Cardiac muscle cell (in vitro differentiated cells and primary cell): ENCODE measurements around the gene SLC5A5. TPM values are rescaled to one million over a fixed set of nuclear protein-coding genes. Genes with fewer than 3 reads are reported as not detected.
A peak's percentile ranks its signal among the peaks of the same experiment; 100 is the strongest.

Experiments used
- DNase-seq, 2 donors: peaks; one replicate each; pipeline versions ENCODE4 v3.0.0 to v3.0.0-alpha.2; 2010 to 2017; ENCODE audit warnings: low read depth in 1 of 2, low spot score in 1 of 2
- H3K27ac ChIP-seq: fragments of 200-600 bp; sonication (generic); 2 replicates; pipeline ENCODE4 v1.5.1; 2016
- H3K27me3 ChIP-seq: fragments of 200-600 bp; sonication (generic); 2 replicates; pipeline ENCODE4 v1.6.0; 2016; ENCODE audit warnings: control low read depth
- H3K36me3 ChIP-seq: fragments of 200-600 bp; sonication (generic); 2 replicates; pipeline ENCODE4 v1.5.1; 2016; ENCODE audit warnings: control low read depth
- H3K4me1 ChIP-seq: fragments of 200-600 bp; sonication (generic); 2 replicates; pipeline ENCODE4 v1.8.1; 2017; ENCODE audit warnings: low read depth, mild to moderate bottlenecking, mixed run types
- H3K4me3 ChIP-seq: fragments of 200-600 bp; sonication (generic); 2 replicates; pipeline ENCODE4 v1.5.1; 2016; ENCODE audit warnings: mild to moderate bottlenecking
- H3K9me3 ChIP-seq: fragments of 200-600 bp; sonication (generic); 2 replicates; pipeline ENCODE4 v1.5.1; 2017; ENCODE audit warnings: low read depth, mild to moderate bottlenecking, control low read depth
- CTCF ChIP-seq: IDR thresholded peaks from 2 replicates; pipeline ENCODE4 v1.5.1; 2012; ENCODE audit warnings: low read depth, mild to moderate bottlenecking, low read length
- polyA plus RNA-seq: library from polyadenylated mRNA; unstranded; fragments of >200 nt; fragmentation: Nextera tagmentation; extraction: Ambion mirVana; gene quantifications from 2 replicates; pipeline ENCODE4 v1.2.1, GENCODE V29; 2016
- total RNA-seq: library from RNA; depleted of rRNA; stranded (reverse); fragments of >200 nt; gene quantifications from 2 replicates; pipeline ENCODE4 v1.2.3, GENCODE V29; 2016

SLC5A5 gene
- total RNA-seq (0.04 and 0.21 TPM in 2 replicates), polyA plus RNA-seq (not detected in 2 replicates)

GRCh38 chr19:17871878-17872250, at the start of gene SLC5A5:
Gene SLC5A5, plus strand, starts transcription at chr19:17871945. Its CDS starts 375 bp downstream, at chr19:17872320.
- no peak within 1 kb of the TSS for H3K4me3 ChIP-seq
- no peaks in the 10 kb centered on the region for H3K9me3 ChIP-seq
- DNase-seq, result no peak
- no peaks in the 10 kb centered on the region for H3K4me1 ChIP-seq
- H3K27ac ChIP-seq, result no peak within 1 kb of the TSS
- peaks cover 33% of the 10 kb centered on the region for H3K27me3 ChIP-seq
- no peaks in the 10 kb centered on the region for H3K36me3 ChIP-seq
- no peak for TF ChIP-seq CTCF

GRCh38 chr19:17824339-17824738, 47.4 kb upstream of the SLC5A5 start:
- DNase-seq, result no peak

GRCh38 chr19:17826508-17827056, 45.2 kb upstream of the SLC5A5 start:
- Histone ChIP-seq H3K4me3 (no peak overlapping the region), H3K4me1 (no peaks in the 10 kb centered on the region), H3K27ac (no peak overlapping the region), H3K36me3 (no peaks in the 10 kb centered on the region), H3K9me3 (no peaks in the 10 kb centered on the region), H3K27me3 (no peaks in the 10 kb centered on the region)
- no peak for TF ChIP-seq CTCF
- no peak for DNase-seq

More at GRCh38 chr19:17824339-17824738, 47.4 kb upstream of the SLC5A5 start:
- Histone ChIP-seq H3K27ac (no peak overlapping the region), H3K9me3 (no peaks in the 10 kb centered on the region), H3K4me3 (no peak overlapping the region), H3K36me3 (no peaks in the 10 kb centered on the region), H3K4me1 (no peaks in the 10 kb centered on the region), H3K27me3 (no peaks in the 10 kb centered on the region)
- no peak for TF ChIP-seq CTCF

DNA sequence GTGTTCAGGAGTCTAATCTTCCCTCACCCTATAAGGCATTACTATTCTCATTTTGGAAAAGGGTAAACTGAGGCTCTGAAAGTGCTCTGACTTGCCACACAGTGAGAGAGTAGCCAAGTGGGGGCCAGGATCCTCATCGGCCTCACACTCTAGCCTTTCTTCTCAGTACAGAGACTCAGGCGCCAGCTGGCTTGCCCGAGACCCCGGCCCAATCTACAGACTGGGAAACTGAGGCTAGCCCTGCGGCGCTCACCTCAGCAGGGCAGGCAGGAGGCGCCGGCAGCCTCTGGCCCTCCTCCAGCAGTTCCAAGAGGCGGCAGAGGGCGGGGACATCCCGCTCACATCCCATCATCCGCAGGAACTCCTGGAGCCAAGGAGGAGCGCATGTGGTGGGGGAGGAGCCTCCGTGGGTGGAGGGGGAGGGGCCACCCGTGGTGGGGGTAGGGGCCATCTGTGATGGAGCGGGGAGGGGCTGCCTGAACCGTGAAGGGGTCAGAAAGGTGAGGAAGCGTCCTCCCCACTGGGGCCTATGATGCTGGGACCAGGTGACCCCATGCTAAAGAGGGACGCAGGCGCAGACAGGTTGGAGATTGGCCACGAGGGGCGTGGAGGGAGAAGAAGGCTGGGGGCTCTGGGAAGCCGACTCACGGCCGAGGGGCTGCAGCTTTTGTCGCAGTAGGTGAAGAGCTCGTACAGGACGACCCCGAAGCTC, 41.7 kb upstream of the SLC5A5 start:
- no peaks in the 10 kb centered on the region for H3K27me3 ChIP-seq
- peak overlapping the region; percentile 15 for H3K27ac ChIP-seq
- peak overlapping the region; percentile 15 for H3K4me3 ChIP-seq
- peak; percentile 31 to 69 for DNase-seq
- no peak for TF ChIP-seq CTCF
- H3K4me1 ChIP-seq, result no peaks in the 10 kb centered on the region
- H3K9me3 ChIP-seq, result no peaks in the 10 kb centered on the region
- no peaks in the 10 kb centered on the region for H3K36me3 ChIP-seq

GRCh38 chr19:17830567-17831418, 41.0 kb upstream of the SLC5A5 start:
- no peaks in the 10 kb centered on the region for H3K4me1 ChIP-seq
- no peak for TF ChIP-seq CTCF
- no peaks in the 10 kb centered on the region for H3K36me3 ChIP-seq
- DNase-seq, result peak; percentile 67 to 86
- H3K4me3 ChIP-seq, result peak overlapping the region; percentile 15
- H3K9me3 ChIP-seq, result no peaks in the 10 kb centered on the region
- no peaks in the 10 kb centered on the region for H3K27me3 ChIP-seq
- H3K27ac ChIP-seq, result peak overlapping the region; percentile 15
